Gastrocnemius medialis (tissue), 4 donors: ENCODE data around the gene SKA1. TPM values are rescaled to one million over a fixed set of nuclear protein-coding genes. Genes with fewer than 3 reads are reported as not detected.

Experiments
- ATAC-seq, 2 donors: fragments of 150-250 bp; one replicate each; pipeline ENCODE4 v1.9.1; 2016
- DNase-seq, 2 donors: peaks; one replicate each; pipeline ENCODE4 v3.0.0-alpha.2; 2019
- H3K27ac ChIP-seq, 4 donors: fragments of 200-600 bp; sonication (generic); 1 replicate in 1 of 4; 2 replicates in 3 of 4; pipeline ENCODE4 v1.5.1; 2016 to 2018; ENCODE audit warnings: mild to moderate bottlenecking in 2 of 4, moderate library complexity in 1 of 4
- H3K27me3 ChIP-seq, 3 donors: fragments of 200-600 bp; sonication (generic) in 2 of 3; 1 replicate in 1 of 3; 2 replicates in 2 of 3; pipeline versions ENCODE4 v1.5.1 to v1.6.0; 2016 to 2019; ENCODE audit warnings: mild to moderate bottlenecking in 1 of 3, moderate library complexity in 1 of 3
- H3K36me3 ChIP-seq, 2 donors: fragments of 200-600 bp; sonication (generic) in 1 of 2; one replicate each; pipeline ENCODE4 v1.5.1; 2017 to 2018
- H3K4me1 ChIP-seq, 2 donors: fragments of 200-600 bp; sonication (generic) in 1 of 2; one replicate each; pipeline ENCODE4 v1.5.1; 2016 to 2017; ENCODE audit warnings: mild to moderate bottlenecking in 2 of 2
- H3K4me3 ChIP-seq, 4 donors: fragments of 200-600 bp; sonication (generic) in 3 of 4; 1 replicate in 1 of 4; 2 replicates in 3 of 4; pipeline ENCODE4 v1.5.1; 2016 to 2019; ENCODE audit warnings: mild to moderate bottlenecking in 2 of 4
- H3K9me3 ChIP-seq, 3 donors: fragments of 200-600 bp; sonication (generic) in 2 of 3; 1 replicate in 1 of 3; 2 replicates in 2 of 3; pipeline ENCODE4 v1.5.1; 2016 to 2019
- CTCF ChIP-seq, 5 experiments: fragments of 450-650 bp in 3 of 5; fragments of 200-600 bp in 2 of 5; sonication (generic) in 2 of 5; IDR thresholded peaks in 4 of 5; conservative IDR thresholded peaks in 1 of 5; 1 replicate in 4 of 5; 2 replicates in 1 of 5; pipeline ENCODE4 v1.5.1; 2016 to 2019; ENCODE audit warnings: antibody characterized with exemption in 5 of 5, mild to moderate bottlenecking in 3 of 5, moderate library complexity in 3 of 5
- POLR2A ChIP-seq, 2 donors: fragments of 450-650 bp; IDR thresholded peaks; one replicate each; pipeline ENCODE4 v1.6.1; 2017; ENCODE audit warnings: antibody characterized with exemption in 2 of 2, mild to moderate bottlenecking in 2 of 2, moderate library complexity in 2 of 2
- in situ Hi-C, 4 donors: fragments of 200-750 bp; cut with MboI; loops; one replicate each; pipeline versions ENCODE4 v1.15.0 to v1.8.0; 2017; ENCODE audit warnings: low sequenced_read_pairs in 4 of 4
- intact Hi-C: fragments of 100-400 bp; cut with DNase I; formaldehyde crosslinking; loops from one replicate; pipeline ENCODE4 v1.15.1; 2023; ENCODE audit warnings: low total_unique reads
- total RNA-seq, 4 donors: library from RNA; depleted of rRNA; stranded (reverse); fragments of >200 nt; gene quantifications; one replicate each; pipeline versions ENCODE4 v1.1.0 to v1.2.3, GENCODE V29; 2016

The SKA1 gene
- total RNA-seq, 4 donors from 2014 or later, result 0.15 to 0.16 TPM; not detected in 2

GRCh38 chr18:50360611-50361010 is 14.2 kb upstream of the SKA1 start:
- in situ Hi-C loops, result no loop called here
- no peak for ATAC-seq
- TF ChIP-seq CTCF (IDR thresholded peaks at IDR 0.05 in 4 of 5, conservative IDR thresholded peaks at IDR 0.05 in 1 of 5), result no peak
- TF ChIP-seq POLR2A (IDR thresholded peaks at IDR 0.05), result no peak
- Histone ChIP-seq H3K36me3 (no peaks in the 10 kb centered on the region), H3K4me1 (peaks cover 0 to 4% of the 10 kb centered on the region in 2 donors), H3K4me3 (no peak overlapping the region), H3K9me3 (no peaks in the 10 kb centered on the region), H3K27ac (no peak overlapping the region), H3K27me3 (no peaks in the 10 kb centered on the region)
- intact Hi-C loops, result no loop called here
- no peak for DNase-seq

- DNase-seq (no peak), ATAC-seq (no peak)
- in situ Hi-C loops (loop anchor here in 1 of 4 donors (10.0 kb wide), 1 partner anchor 105 kb away; the partner anchor contains the start of gene CFAP53), intact Hi-C loops (no loop called here)
- Histone ChIP-seq H3K9me3 (peaks cover 0 to 8% (median 0%) of the 10 kb centered on the region in 3 donors), H3K4me1 (no peaks in the 10 kb centered on the region), H3K4me3 (no peak overlapping the region), H3K27ac (no peak overlapping the region), H3K36me3 (no peaks in the 10 kb centered on the region), H3K27me3 (no peaks in the 10 kb centered on the region)
- TF ChIP-seq POLR2A (IDR thresholded peaks at IDR 0.05) (no peak), CTCF (IDR thresholded peaks at IDR 0.05 in 4 of 5, conservative IDR thresholded peaks at IDR 0.05 in 1 of 5) (no peak)
Measured at GRCh38 chr18:50369672-50370071, 5.2 kb upstream of the SKA1 start.

- Histone ChIP-seq H3K9me3 (peaks cover 0 to 8% (median 0%) of the 10 kb centered on the region in 3 donors), H3K27me3 (no peaks in the 10 kb centered on the region), H3K4me3 (no peak overlapping the region), H3K4me1 (peaks cover 7 to 8% of the 10 kb centered on the region in 2 donors), H3K27ac (no peak overlapping the region), H3K36me3 (no peaks in the 10 kb centered on the region)
- in situ Hi-C loops (loop anchor here in 1 of 4 donors (10.0 kb wide), 1 partner anchor 108 kb away; the partner anchor contains the start of gene CFAP53), intact Hi-C loops (no loop called here)
- TF ChIP-seq CTCF (IDR thresholded peaks at IDR 0.05 in 4 of 5, conservative IDR thresholded peaks at IDR 0.05 in 1 of 5) (no peak), POLR2A (IDR thresholded peaks at IDR 0.05) (no peak)
- no peak for ATAC-seq
- DNase-seq, result no peak
Measured at GRCh38 chr18:50372743-50373142, 2.1 kb upstream of the SKA1 start.

- Histone ChIP-seq H3K9me3 (peaks cover 0 to 8% (median 0%) of the 10 kb centered on the region in 3 donors), H3K27me3 (no peaks in the 10 kb centered on the region), H3K27ac (no peak overlapping the region), H3K36me3 (no peaks in the 10 kb centered on the region), H3K4me1 (peaks cover 7 to 8% of the 10 kb centered on the region in 2 donors), H3K4me3 (no peak overlapping the region)
- TF ChIP-seq CTCF (IDR thresholded peaks at IDR 0.05 in 4 of 5, conservative IDR thresholded peaks at IDR 0.05 in 1 of 5) (no peak), POLR2A (IDR thresholded peaks at IDR 0.05) (no peak)
- DNase-seq, result no peak
- no peak for ATAC-seq
- intact Hi-C loops (loop anchor here (2.0 kb wide), 2 partner anchors 65 to 93 kb away; partner anchors contain the start of gene MBD1), in situ Hi-C loops (loop anchor here in 1 of 4 donors (10.0 kb wide), 1 partner anchor 109 kb away; the partner anchor contains the start of gene CFAP53)
Measured at GRCh38 chr18:50373561-50374219, 1.2 kb upstream of the SKA1 start.
